GM23338 (cell line): ENCODE measurements around the gene ZNF70. TPM values are rescaled to one million over a fixed set of nuclear protein-coding genes. Genes with fewer than 3 reads are reported as not detected.
A peak's percentile ranks its signal among the peaks of the same experiment; 100 is the strongest.

ENCODE experiments used
- ATAC-seq: fragments of 200-7000 bp; cut with Tn5 transposase; 3 replicates; pipeline ENCODE4 v1.9.1; 2020
- DNase-seq: peaks from one replicate; pipeline ENCODE4 v3.0.0-alpha.2; 2015; ENCODE audit warnings: low spot score
- H2AFZ ChIP-seq: fragments of 200-600 bp; sonication (generic); 2 replicates; pipeline ENCODE4 v1.8.0; 2016; ENCODE audit warnings: antibody characterized with exemption, mild to moderate bottlenecking, moderate library complexity
- H3F3A ChIP-seq: fragments of 200-600 bp; sonication (generic); replicated peaks from 2 replicates; pipeline ENCODE4 v1.8.0; 2017; ENCODE audit warnings: antibody characterized with exemption, mixed run types, low read depth
- H3K27ac ChIP-seq: fragments of 200-600 bp; sonication (generic); 2 replicates; pipeline ENCODE4 v1.6.1; 2016; ENCODE audit warnings: low read depth
- H3K27me3 ChIP-seq: fragments of 200-600 bp; sonication (generic); 2 replicates; pipeline ENCODE4 v1.8.0; 2016; ENCODE audit warnings: mild to moderate bottlenecking, mixed run types, moderate library complexity; ENCODE audit not compliant: insufficient read depth
- H3K36me3 ChIP-seq: fragments of 200-600 bp; sonication (generic); 2 replicates; pipeline ENCODE4 v1.8.0; 2016; ENCODE audit warnings: mild to moderate bottlenecking; ENCODE audit not compliant: insufficient read depth
- H3K4me1 ChIP-seq: fragments of 200-600 bp; sonication (generic); 2 replicates; pipeline ENCODE4 v1.8.0; 2016; ENCODE audit warnings: mild to moderate bottlenecking, moderate library complexity; ENCODE audit not compliant: insufficient read depth
- H3K4me2 ChIP-seq: fragments of 200-600 bp; sonication (generic); 2 replicates; pipeline ENCODE4 v1.7.1; 2017; ENCODE audit warnings: mixed run types
- H3K4me3 ChIP-seq: fragments of 200-600 bp; sonication (generic); 2 replicates; pipeline ENCODE4 v1.6.1; 2016; ENCODE audit warnings: mixed run types
- H3K79me2 ChIP-seq: fragments of 200-600 bp; sonication (generic); replicated peaks from 2 replicates; pipeline ENCODE4 v1.8.0; 2017; ENCODE audit warnings: mild to moderate bottlenecking; ENCODE audit not compliant: insufficient read depth
- H3K9me2 ChIP-seq: fragments of 200-600 bp; sonication (generic); 2 replicates; pipeline ENCODE4 v1.8.0; 2017; ENCODE audit not compliant: insufficient read depth
- H4K20me1 ChIP-seq: fragments of 200-600 bp; sonication (generic); replicated peaks from 2 replicates; pipeline ENCODE4 v1.8.0; 2017; ENCODE audit warnings: mild to moderate bottlenecking; ENCODE audit not compliant: insufficient read depth
- H3K27ac Mint-ChIP-seq: 2 replicates; pipeline ENCODE4 v1.8.0; 2020; ENCODE audit warnings: inconsistent platforms, mild to moderate bottlenecking, moderate library complexity, mixed read lengths
- H3K27me3 Mint-ChIP-seq: 3 replicates; pipeline ENCODE4 v1.8.0; 2022; ENCODE audit warnings: low read depth, mild to moderate bottlenecking, moderate library complexity, mixed read lengths, inconsistent platforms; ENCODE audit not compliant: insufficient read depth, poor library complexity
- H3K36me3 Mint-ChIP-seq: 3 replicates; pipeline ENCODE4 v1.8.0; 2021; ENCODE audit warnings: low read depth, mild to moderate bottlenecking, inconsistent platforms, moderate library complexity, mixed read lengths
- H3K4me1 Mint-ChIP-seq: 3 replicates; pipeline ENCODE4 v1.8.0; 2020; ENCODE audit warnings: mild to moderate bottlenecking, inconsistent platforms, mixed read lengths
- H3K4me3 Mint-ChIP-seq: 3 replicates; pipeline ENCODE4 v1.8.0; 2021; ENCODE audit warnings: moderate library complexity, mild to moderate bottlenecking, inconsistent platforms, mixed read lengths
- H3K9me3 Mint-ChIP-seq: 3 replicates; pipeline ENCODE4 v1.8.0; 2020; ENCODE audit warnings: moderate library complexity, mild to moderate bottlenecking, inconsistent platforms, mixed read lengths
- CREB1 ChIP-seq: fragments of 250-450 bp; sonication (Bioruptor Pico); IDR thresholded peaks from 2 replicates; pipeline ENCODE4 v1.5.0; 2020; ENCODE audit warnings: low read depth, mild to moderate bottlenecking, moderate library complexity
- EZH2phosphoT487 ChIP-seq: fragments of 200-600 bp; sonication (generic); IDR thresholded peaks from one replicate; pipeline ENCODE4 v1.8.1; 2018; ENCODE audit warnings: antibody characterized with exemption; ENCODE audit not compliant: unreplicated experiment
- POLR2AphosphoS5 ChIP-seq: IDR thresholded peaks from 2 replicates; pipeline ENCODE4 v1.6.1; 2016; ENCODE audit warnings: antibody characterized with exemption, low read depth
- STAT1 ChIP-seq: IDR thresholded peaks from one replicate; pipeline ENCODE4 v1.6.1; 2016; ENCODE audit warnings: antibody characterized with exemption; ENCODE audit not compliant: unreplicated experiment
- ZNF114 ChIP-seq: fragments of 250-450 bp; sonication (Bioruptor Pico); IDR thresholded peaks from 2 replicates; pipeline ENCODE4 v1.5.0; 2020; ENCODE audit warnings: mild to moderate bottlenecking, moderate library complexity
- ZNF331 ChIP-seq: fragments of 250-450 bp; sonication (Bioruptor Pico); IDR thresholded peaks from 2 replicates; pipeline ENCODE4 v1.5.0; 2020; ENCODE audit warnings: low read depth, mild to moderate bottlenecking, moderate library complexity
- polyA plus RNA-seq: library from polyadenylated mRNA; unstranded; fragments of >200 nt; fragmentation: Nextera tagmentation; extraction: Ambion mirVana; gene quantifications from 2 replicates; pipeline ENCODE4 v1.2.1, GENCODE V29; 2016
- total RNA-seq: library from RNA; depleted of rRNA; stranded (reverse); fragments of >200 nt; shearing (Covaris generic); gene quantifications from 2 replicates; pipeline ENCODE4 v1.2.3, GENCODE V29; 2014
- TF ChIP-seq, protein P1 (sequence below): IDR thresholded peaks from 2 replicates; pipeline ENCODE4 v1.6.1; 2016; ENCODE audit warnings: antibody characterized with exemption
- TF ChIP-seq, protein P2 (sequence below): IDR thresholded peaks from one replicate; pipeline ENCODE4 v1.6.1; 2018; ENCODE audit warnings: antibody characterized with exemption; ENCODE audit not compliant: unreplicated experiment
- TF ChIP-seq, protein P3 (sequence below), 2 experiments: fragments of 200-600 bp in 1 of 2; sonication (generic) in 1 of 2; conservative IDR thresholded peaks; 2 replicates each; pipeline versions ENCODE4 v1.5.1 to v1.6.1; 2016 to 2017; ENCODE audit warnings: antibody characterized with exemption in 2 of 2, low read depth in 2 of 2, mild to moderate bottlenecking in 2 of 2, moderate library complexity in 1 of 2

The ZNF70 gene
- total and polyA plus RNA-seq, 2 experiments from 2014 or later, result 0.45 to 2.6 TPM

DNA sequence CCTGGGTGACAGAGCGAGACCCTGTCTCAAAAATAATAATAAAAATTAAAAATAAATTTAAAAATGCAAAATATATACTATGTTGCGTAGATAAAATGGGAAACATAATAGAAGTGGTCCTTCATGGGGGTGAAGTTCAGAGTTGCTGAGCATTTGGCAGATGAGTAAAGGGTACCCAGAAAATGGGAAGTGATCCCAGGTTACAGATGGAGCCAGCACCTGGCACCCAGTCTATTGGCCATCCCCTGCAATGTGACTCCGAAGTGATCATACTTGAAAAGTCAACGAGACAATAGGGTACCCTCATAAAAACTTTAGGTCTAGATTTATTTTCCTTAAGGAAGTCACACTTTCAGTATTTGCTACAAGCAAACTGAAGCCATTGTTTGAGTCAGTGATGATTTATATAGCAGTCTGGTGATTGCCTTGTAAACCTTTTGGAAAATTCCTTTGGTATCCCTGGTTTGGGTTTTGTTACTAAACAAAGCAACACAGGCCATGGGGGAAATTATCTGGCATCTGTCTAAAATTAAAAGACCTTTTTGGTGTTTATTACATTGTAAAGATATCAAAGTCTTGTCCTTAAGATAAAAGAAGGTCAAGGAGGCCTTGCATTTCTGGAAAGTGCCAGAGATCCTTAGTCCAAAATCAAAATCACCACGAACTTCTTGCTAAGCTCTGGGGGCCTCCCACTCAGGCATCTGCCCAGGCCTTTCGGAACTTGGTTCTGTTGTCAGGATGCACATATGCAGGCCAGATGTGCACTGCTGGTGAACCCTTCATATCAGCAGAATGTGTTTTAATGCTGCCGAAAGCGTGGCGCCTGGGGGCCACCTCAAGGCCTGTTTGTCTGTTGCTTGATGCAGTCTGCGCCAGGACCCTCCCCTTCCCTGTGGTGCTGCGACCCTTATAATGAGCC is 40.2 kb upstream of the ZNF70 start:
- H3K4me3 ChIP-seq, result no peak overlapping the region
- peaks cover 34% of the 10 kb centered on the region for H4K20me1 ChIP-seq
- Mint-ChIP-seq H3K4me1 (peaks cover 26% of the 10 kb centered on the region), H3K27me3 (peaks cover 6% of the 10 kb centered on the region), H3K4me3 (no peak overlapping the region), H3K9me3 (no peaks in the 10 kb centered on the region), H3K27ac (no peak overlapping the region), H3K36me3 (peaks cover 50% of the 10 kb centered on the region)
- peaks cover 64% of the 10 kb centered on the region for H3K79me2 ChIP-seq
- no peak overlapping the region for H2AFZ ChIP-seq
- TF ChIP-seq ZNF114 (CRISPR knock-in tag), result no peak
- TF ChIP-seq, protein P1, sequence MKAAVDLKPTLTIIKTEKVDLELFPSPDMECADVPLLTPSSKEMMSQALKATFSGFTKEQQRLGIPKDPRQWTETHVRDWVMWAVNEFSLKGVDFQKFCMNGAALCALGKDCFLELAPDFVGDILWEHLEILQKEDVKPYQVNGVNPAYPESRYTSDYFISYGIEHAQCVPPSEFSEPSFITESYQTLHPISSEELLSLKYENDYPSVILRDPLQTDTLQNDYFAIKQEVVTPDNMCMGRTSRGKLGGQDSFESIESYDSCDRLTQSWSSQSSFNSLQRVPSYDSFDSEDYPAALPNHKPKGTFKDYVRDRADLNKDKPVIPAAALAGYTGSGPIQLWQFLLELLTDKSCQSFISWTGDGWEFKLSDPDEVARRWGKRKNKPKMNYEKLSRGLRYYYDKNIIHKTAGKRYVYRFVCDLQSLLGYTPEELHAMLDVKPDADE, result no peak
- no peak for TF ChIP-seq ZNF331
- TF ChIP-seq, protein P2, sequence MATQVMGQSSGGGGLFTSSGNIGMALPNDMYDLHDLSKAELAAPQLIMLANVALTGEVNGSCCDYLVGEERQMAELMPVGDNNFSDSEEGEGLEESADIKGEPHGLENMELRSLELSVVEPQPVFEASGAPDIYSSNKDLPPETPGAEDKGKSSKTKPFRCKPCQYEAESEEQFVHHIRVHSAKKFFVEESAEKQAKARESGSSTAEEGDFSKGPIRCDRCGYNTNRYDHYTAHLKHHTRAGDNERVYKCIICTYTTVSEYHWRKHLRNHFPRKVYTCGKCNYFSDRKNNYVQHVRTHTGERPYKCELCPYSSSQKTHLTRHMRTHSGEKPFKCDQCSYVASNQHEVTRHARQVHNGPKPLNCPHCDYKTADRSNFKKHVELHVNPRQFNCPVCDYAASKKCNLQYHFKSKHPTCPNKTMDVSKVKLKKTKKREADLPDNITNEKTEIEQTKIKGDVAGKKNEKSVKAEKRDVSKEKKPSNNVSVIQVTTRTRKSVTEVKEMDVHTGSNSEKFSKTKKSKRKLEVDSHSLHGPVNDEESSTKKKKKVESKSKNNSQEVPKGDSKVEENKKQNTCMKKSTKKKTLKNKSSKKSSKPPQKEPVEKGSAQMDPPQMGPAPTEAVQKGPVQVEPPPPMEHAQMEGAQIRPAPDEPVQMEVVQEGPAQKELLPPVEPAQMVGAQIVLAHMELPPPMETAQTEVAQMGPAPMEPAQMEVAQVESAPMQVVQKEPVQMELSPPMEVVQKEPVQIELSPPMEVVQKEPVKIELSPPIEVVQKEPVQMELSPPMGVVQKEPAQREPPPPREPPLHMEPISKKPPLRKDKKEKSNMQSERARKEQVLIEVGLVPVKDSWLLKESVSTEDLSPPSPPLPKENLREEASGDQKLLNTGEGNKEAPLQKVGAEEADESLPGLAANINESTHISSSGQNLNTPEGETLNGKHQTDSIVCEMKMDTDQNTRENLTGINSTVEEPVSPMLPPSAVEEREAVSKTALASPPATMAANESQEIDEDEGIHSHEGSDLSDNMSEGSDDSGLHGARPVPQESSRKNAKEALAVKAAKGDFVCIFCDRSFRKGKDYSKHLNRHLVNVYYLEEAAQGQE, result no peak
- no peaks in the 10 kb centered on the region for H3K9me2 ChIP-seq
- H3K4me1 ChIP-seq, result peaks cover 27% of the 10 kb centered on the region
- H3K4me2 ChIP-seq, result no peak overlapping the region
- peaks cover 19% of the 10 kb centered on the region for H3K36me3 ChIP-seq
- no peaks in the 10 kb centered on the region for H3K27me3 ChIP-seq
- H3K27ac ChIP-seq, result no peak overlapping the region
- DNase-seq (no peak), ATAC-seq (no peak)
- 0 out of 2 replicates have a peak, but pooled peaks cover 17% of the 10 kb centered on the region for H3F3A ChIP-seq

DNA sequence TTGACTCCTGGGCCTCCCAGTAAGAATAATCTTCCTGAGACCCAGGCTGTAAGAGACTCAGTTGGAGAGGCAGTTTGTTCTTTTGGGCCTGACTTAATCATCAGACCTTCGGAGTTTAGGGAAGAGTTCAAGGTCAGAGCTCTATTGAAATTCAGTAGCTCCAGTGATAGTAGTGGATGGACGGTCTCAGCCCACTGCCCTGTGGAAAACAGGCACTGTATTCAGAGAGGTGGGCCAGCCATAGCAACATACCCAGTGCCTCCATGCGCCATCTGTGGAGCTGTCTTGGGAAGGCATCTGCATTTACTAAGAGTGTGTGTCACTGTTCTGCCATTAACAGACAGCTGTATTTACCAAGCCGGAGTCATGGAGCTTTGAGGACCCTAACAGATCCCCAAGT is 38.7 kb upstream of the ZNF70 start:
- Histone ChIP-seq H3K4me3 (no peak overlapping the region), H3K79me2 (peaks cover 63% of the 10 kb centered on the region), H3K36me3 (peaks cover 7% of the 10 kb centered on the region; the same call in 1 of the 2 replicates), H3F3A (0 out of 2 replicates have a peak, but pooled peaks cover 17% of the 10 kb centered on the region), H3K27ac (no peak overlapping the region), H3K27me3 (no peaks in the 10 kb centered on the region), H3K9me2 (no peaks in the 10 kb centered on the region), H4K20me1 (peaks cover 34% of the 10 kb centered on the region), H3K4me2 (peak overlapping the region; percentile 97), H2AFZ (no peak overlapping the region), H3K4me1 (peaks cover 27% of the 10 kb centered on the region)
- no peak overlapping the region for H3K27ac Mint-ChIP-seq
- peaks cover 26% of the 10 kb centered on the region for H3K4me1 Mint-ChIP-seq
- H3K4me3 Mint-ChIP-seq, result peak overlapping the region; percentile 18
- H3K9me3 Mint-ChIP-seq, result no peaks in the 10 kb centered on the region
- peaks cover 35% of the 10 kb centered on the region for H3K36me3 Mint-ChIP-seq
- DNase-seq (no peak), ATAC-seq (peak; percentile 13)
- peaks cover 6% of the 10 kb centered on the region for H3K27me3 Mint-ChIP-seq
- TF ChIP-seq POLR2AphosphoS5 (no peak), EZH2phosphoT487 (no peak), ZNF114 (CRISPR knock-in tag) (no peak), CREB1 (CRISPR knock-in tag) (no peak), STAT1 (no peak)
- TF ChIP-seq, protein P2, result no peak
- TF ChIP-seq, protein P3, sequence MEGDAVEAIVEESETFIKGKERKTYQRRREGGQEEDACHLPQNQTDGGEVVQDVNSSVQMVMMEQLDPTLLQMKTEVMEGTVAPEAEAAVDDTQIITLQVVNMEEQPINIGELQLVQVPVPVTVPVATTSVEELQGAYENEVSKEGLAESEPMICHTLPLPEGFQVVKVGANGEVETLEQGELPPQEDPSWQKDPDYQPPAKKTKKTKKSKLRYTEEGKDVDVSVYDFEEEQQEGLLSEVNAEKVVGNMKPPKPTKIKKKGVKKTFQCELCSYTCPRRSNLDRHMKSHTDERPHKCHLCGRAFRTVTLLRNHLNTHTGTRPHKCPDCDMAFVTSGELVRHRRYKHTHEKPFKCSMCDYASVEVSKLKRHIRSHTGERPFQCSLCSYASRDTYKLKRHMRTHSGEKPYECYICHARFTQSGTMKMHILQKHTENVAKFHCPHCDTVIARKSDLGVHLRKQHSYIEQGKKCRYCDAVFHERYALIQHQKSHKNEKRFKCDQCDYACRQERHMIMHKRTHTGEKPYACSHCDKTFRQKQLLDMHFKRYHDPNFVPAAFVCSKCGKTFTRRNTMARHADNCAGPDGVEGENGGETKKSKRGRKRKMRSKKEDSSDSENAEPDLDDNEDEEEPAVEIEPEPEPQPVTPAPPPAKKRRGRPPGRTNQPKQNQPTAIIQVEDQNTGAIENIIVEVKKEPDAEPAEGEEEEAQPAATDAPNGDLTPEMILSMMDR (conservative IDR thresholded peaks at IDR 0.05; ENCODE audit: low read depth in 2 of 2), result peak; percentile 13 to 34; a peak in 2 of 4 replicates
